Trophoblast cell (in vitro differentiated cells and primary cell): ENCODE results near the gene CYB561D1.

ENCODE experiments used
- DNase-seq, 2 donors: peaks; one replicate each; pipeline ENCODE4 v3.0.0-alpha.2; 2016
- H2AFZ ChIP-seq: 2 replicates; pipeline ENCODE4 v1.6.1; 2013; ENCODE audit warnings: low read length, moderate library complexity, mild to moderate bottlenecking; ENCODE audit not compliant: insufficient read depth, poor library complexity
- H2AK5ac ChIP-seq: 2 replicates; pipeline ENCODE4 v1.6.1; 2013; ENCODE audit warnings: mild to moderate bottlenecking, low read length
- H2BK120ac ChIP-seq: 2 replicates; pipeline ENCODE4 v1.6.1; 2013; ENCODE audit warnings: low read length, mild to moderate bottlenecking, moderate library complexity; ENCODE audit not compliant: insufficient read depth, poor library complexity
- H2BK12ac ChIP-seq: 2 replicates; pipeline ENCODE4 v1.6.1; 2013; ENCODE audit warnings: mild to moderate bottlenecking, low read length, moderate library complexity
- H2BK5ac ChIP-seq: 2 replicates; pipeline ENCODE4 v1.6.1; 2013; ENCODE audit warnings: low read length, low read depth, moderate library complexity, mild to moderate bottlenecking; ENCODE audit not compliant: poor library complexity
- H3K14ac ChIP-seq: 2 replicates; pipeline ENCODE4 v1.6.1; 2013; ENCODE audit warnings: mild to moderate bottlenecking, low read length
- H3K18ac ChIP-seq: 2 replicates; pipeline ENCODE4 v1.6.1; 2013; ENCODE audit warnings: mild to moderate bottlenecking, low read length
- H3K23ac ChIP-seq: 2 replicates; pipeline ENCODE4 v1.6.1; 2013; ENCODE audit warnings: low read length
- H3K27ac ChIP-seq: 2 replicates; pipeline ENCODE4 v1.5.1; 2013; ENCODE audit warnings: low read depth, mild to moderate bottlenecking, inconsistent platforms, low read length, moderate library complexity
- H3K27me3 ChIP-seq: 2 replicates; pipeline ENCODE4 v1.6.1; 2013; ENCODE audit warnings: inconsistent platforms, mild to moderate bottlenecking, low read length, moderate library complexity; ENCODE audit not compliant: insufficient read depth
- H3K36me3 ChIP-seq, 2 experiments: 1 replicate in 1 of 2; 2 replicates in 1 of 2; pipeline ENCODE4 v1.6.1; 2013; ENCODE audit warnings: low read length in 2 of 2, mild to moderate bottlenecking in 2 of 2, moderate library complexity in 1 of 2; ENCODE audit not compliant: insufficient read depth in 2 of 2, control insufficient read depth in 1 of 2
- H3K4ac ChIP-seq: 2 replicates; pipeline ENCODE4 v1.6.1; 2013; ENCODE audit warnings: low read depth, mild to moderate bottlenecking, low read length, moderate library complexity
- H3K4me1 ChIP-seq, 2 experiments: 1 replicate in 1 of 2; 2 replicates in 1 of 2; pipeline ENCODE4 v1.6.1; 2013; ENCODE audit warnings: low read length in 2 of 2, mild to moderate bottlenecking in 2 of 2, moderate library complexity in 1 of 2; ENCODE audit not compliant: insufficient read depth in 2 of 2, control insufficient read depth in 1 of 2
- H3K4me2 ChIP-seq: 2 replicates; pipeline ENCODE4 v1.6.1; 2013; ENCODE audit warnings: inconsistent platforms, mild to moderate bottlenecking, low read length, moderate library complexity
- H3K4me3 ChIP-seq: 2 replicates; pipeline ENCODE4 v1.5.1; 2013; ENCODE audit warnings: mild to moderate bottlenecking, low read depth, low read length, inconsistent platforms
- H3K79me1 ChIP-seq: one replicate; pipeline ENCODE4 v1.6.1; 2013; ENCODE audit warnings: low read length
- H3K79me2 ChIP-seq: 2 replicates; pipeline ENCODE4 v1.6.1; 2013; ENCODE audit warnings: low read length, mild to moderate bottlenecking; ENCODE audit not compliant: control insufficient read depth, insufficient read depth, poor library complexity
- H3K9ac ChIP-seq: 2 replicates; pipeline ENCODE4 v1.6.1; 2013; ENCODE audit warnings: mild to moderate bottlenecking, low read length
- H3K9me3 ChIP-seq: 2 replicates; pipeline ENCODE4 v1.6.1; 2013; ENCODE audit warnings: low read depth, mild to moderate bottlenecking, control low read depth, inconsistent platforms, low read length; ENCODE audit not compliant: insufficient read depth
- H4K12ac ChIP-seq: 2 replicates; pipeline ENCODE4 v1.6.1; 2013; ENCODE audit warnings: low read depth, mild to moderate bottlenecking, low read length, moderate library complexity
- H4K8ac ChIP-seq: 2 replicates; pipeline ENCODE4 v1.6.1; 2013; ENCODE audit warnings: low read depth, mild to moderate bottlenecking, low read length, moderate library complexity
- H4K91ac ChIP-seq: one replicate; pipeline ENCODE4 v1.6.1; 2013; ENCODE audit warnings: low read depth, mild to moderate bottlenecking, low read length, moderate library complexity
- WGBS: extraction: QIAGEN DNeasy Blood & Tissue Kit; methylation state at CpG from one replicate; pipeline ENCODE4 v1.1.7; 2013; ENCODE audit warnings: missing lambda C conversion rate; ENCODE audit not compliant: insufficient read length, insufficient coverage; ENCODE audit errors: extremely low coverage; 5-methylcytosine and 5-hydroxymethylcytosine counted together

Gene CYB561D1

GRCh38 chr1:109521002-109521951, 27.4 kb downstream of the CYB561D1 start:
- WGBS, result no CpG with 5 or more reads among the region's 14 CpGs
- Histone ChIP-seq H2BK5ac (no peak overlapping the region), H3K9me3 (no peaks in the 10 kb centered on the region), H3K9ac (no peak overlapping the region), H3K14ac (no peak overlapping the region), H3K4me3 (no peak overlapping the region), H3K36me3 (no peaks in the 10 kb centered on the region), H3K4ac (no peak overlapping the region), H4K8ac (no peak overlapping the region), H3K27ac (no peak overlapping the region), H2BK12ac (no peak overlapping the region), H4K12ac (no peak overlapping the region), H3K27me3 (no peaks in the 10 kb centered on the region), H2AFZ (no peak overlapping the region), H3K4me1 (no peaks in the 10 kb centered on the region), H3K79me1 (no peaks in the 10 kb centered on the region), H3K23ac (no peak overlapping the region), H3K79me2 (no peaks in the 10 kb centered on the region), H3K4me2 (no peak overlapping the region), H4K91ac (no peak overlapping the region), H2BK120ac (no peak overlapping the region), H2AK5ac (no peak overlapping the region), H3K18ac (no peak overlapping the region)
- DNase-seq, result no peak

GRCh38 chr1:109522026-109522425, 28.1 kb downstream of the CYB561D1 start:
- no peak overlapping the region for H3K18ac ChIP-seq
- DNase-seq, result no peak
- H3K79me1 ChIP-seq, result no peaks in the 10 kb centered on the region
- H2BK12ac ChIP-seq, result no peak overlapping the region
- no peak overlapping the region for H3K4me3 ChIP-seq
- no peaks in the 10 kb centered on the region for H3K4me1 ChIP-seq
- H3K27me3 ChIP-seq, result no peaks in the 10 kb centered on the region
- H3K4ac ChIP-seq, result no peak overlapping the region
- H3K4me2 ChIP-seq, result no peak overlapping the region
- H2AK5ac ChIP-seq, result no peak overlapping the region
- H2BK120ac ChIP-seq, result no peak overlapping the region
- H3K36me3 ChIP-seq, result no peaks in the 10 kb centered on the region
- no peak overlapping the region for H2AFZ ChIP-seq
- no peak overlapping the region for H3K14ac ChIP-seq
- no peak overlapping the region for H4K91ac ChIP-seq
- no peak overlapping the region for H3K9ac ChIP-seq
- H3K79me2 ChIP-seq, result no peaks in the 10 kb centered on the region
- no peak overlapping the region for H3K27ac ChIP-seq
- H4K12ac ChIP-seq, result no peak overlapping the region
- no peak overlapping the region for H2BK5ac ChIP-seq
- WGBS, result no CpG with 5 or more reads among the region's 7 CpGs
- H4K8ac ChIP-seq, result no peak overlapping the region
- H3K9me3 ChIP-seq, result no peaks in the 10 kb centered on the region
- no peak overlapping the region for H3K23ac ChIP-seq

DNA sequence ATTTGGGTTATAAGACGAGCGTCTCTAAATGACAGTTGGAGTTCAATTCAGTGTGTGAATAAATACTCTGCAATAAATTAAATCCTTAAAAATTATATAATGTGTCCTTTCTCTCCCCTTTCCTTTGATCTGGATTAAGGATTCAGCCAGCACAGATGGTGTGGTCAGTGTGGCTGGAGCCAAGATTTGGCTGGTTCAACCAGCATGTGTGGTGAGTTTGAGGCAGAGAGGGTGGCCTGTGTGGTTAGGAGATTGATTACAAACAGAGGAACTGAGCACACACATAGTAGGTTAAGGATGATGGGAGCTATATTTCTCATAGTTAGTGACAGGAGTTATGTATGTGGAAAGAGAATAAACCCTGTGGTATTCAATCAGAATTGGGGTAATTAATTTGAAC, 29.8 kb downstream of the CYB561D1 start:
- no peak overlapping the region for H3K14ac ChIP-seq
- no peak overlapping the region for H3K27ac ChIP-seq
- no peaks in the 10 kb centered on the region for H3K79me2 ChIP-seq
- no peak overlapping the region for H4K8ac ChIP-seq
- no peak overlapping the region for H3K4me2 ChIP-seq
- no peaks in the 10 kb centered on the region for H3K4me1 ChIP-seq
- WGBS, result no CpG with 5 or more reads among the region's 2 CpGs
- H3K9me3 ChIP-seq, result no peaks in the 10 kb centered on the region
- H2AFZ ChIP-seq, result no peak overlapping the region
- no peak overlapping the region for H4K91ac ChIP-seq
- no peaks in the 10 kb centered on the region for H3K79me1 ChIP-seq
- H2BK5ac ChIP-seq, result no peak overlapping the region
- H3K9ac ChIP-seq, result no peak overlapping the region
- H3K36me3 ChIP-seq, result no peaks in the 10 kb centered on the region
- no peak for DNase-seq
- H3K27me3 ChIP-seq, result no peaks in the 10 kb centered on the region
- H3K4me3 ChIP-seq, result no peak overlapping the region
- no peak overlapping the region for H3K4ac ChIP-seq
- H2AK5ac ChIP-seq, result no peak overlapping the region
- no peak overlapping the region for H3K23ac ChIP-seq
- no peak overlapping the region for H4K12ac ChIP-seq
- H3K18ac ChIP-seq, result no peak overlapping the region
- no peak overlapping the region for H2BK120ac ChIP-seq
- H2BK12ac ChIP-seq, result no peak overlapping the region

DNA sequence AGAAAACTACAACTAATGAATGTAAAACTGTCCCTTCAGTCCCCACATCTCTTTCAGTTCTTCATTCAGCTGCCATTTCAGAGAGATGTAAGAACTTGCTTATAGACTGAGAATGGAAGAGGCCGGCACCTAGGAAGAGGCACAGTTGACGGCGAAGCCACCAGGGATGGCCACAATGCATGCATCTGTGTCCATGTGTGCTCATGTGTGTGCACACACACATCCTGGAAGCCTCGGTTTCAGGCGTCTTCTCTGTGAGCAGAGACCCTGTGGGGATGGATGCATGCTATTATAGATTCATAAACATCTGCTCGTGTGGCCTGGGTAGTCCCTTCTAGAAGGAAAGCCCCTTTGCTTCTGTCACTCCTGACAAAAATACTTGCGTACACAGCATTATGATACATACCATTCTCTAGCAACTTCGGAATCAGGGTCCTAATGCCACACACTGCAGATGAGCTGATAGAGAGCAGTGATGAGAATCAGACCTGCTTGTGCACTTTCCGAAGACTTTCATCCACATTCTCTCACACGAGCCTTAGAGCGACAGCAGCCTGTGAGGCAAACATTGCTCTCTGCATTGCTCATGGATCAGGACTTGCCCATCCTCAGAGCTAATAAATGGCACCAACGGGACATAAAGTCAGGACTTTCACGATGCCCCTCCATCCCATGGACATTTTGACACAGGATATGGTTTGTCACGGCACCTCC, 33.4 kb downstream of the CYB561D1 start:
- Histone ChIP-seq H3K9me3 (peaks cover 2% of the 10 kb centered on the region), H3K79me2 (no peaks in the 10 kb centered on the region), H3K14ac (no peak overlapping the region), H3K9ac (no peak overlapping the region), H3K27me3 (no peaks in the 10 kb centered on the region), H3K4me3 (no peak overlapping the region), H3K36me3 (no peaks in the 10 kb centered on the region), H3K23ac (no peak overlapping the region), H4K91ac (no peak overlapping the region), H4K8ac (no peak overlapping the region), H2AK5ac (no peak overlapping the region), H3K4me2 (no peak overlapping the region), H3K4ac (no peak overlapping the region), H3K4me1 (no peaks in the 10 kb centered on the region), H2BK120ac (no peak overlapping the region), H3K79me1 (no peaks in the 10 kb centered on the region), H2AFZ (no peak overlapping the region), H3K27ac (no peak overlapping the region), H3K18ac (no peak overlapping the region), H2BK12ac (no peak overlapping the region), H4K12ac (no peak overlapping the region), H2BK5ac (no peak overlapping the region)
- no CpG with 5 or more reads among the region's 14 CpGs for WGBS
- DNase-seq, result no peak
